Neural progenitor cell (in vitro differentiated cells): ENCODE measurements around the gene NTN3. TPM values are rescaled to one million over a fixed set of nuclear protein-coding genes. Genes with fewer than 3 reads are reported as not detected.

Source experiments
- DNase-seq: peaks from one replicate; pipeline ENCODE4 v3.0.0-alpha.2; 2016; ENCODE audit warnings: low spot score
- H2AFZ ChIP-seq: fragments of 200-600 bp; sonication (generic); replicated peaks from 2 replicates; pipeline ENCODE4 v1.6.1; 2016; ENCODE audit warnings: antibody characterized with exemption
- H3F3A ChIP-seq: fragments of 200-600 bp; sonication (generic); 2 replicates; pipeline ENCODE4 v1.6.1; 2016; ENCODE audit warnings: antibody characterized with exemption, low read depth
- H3K27ac ChIP-seq: fragments of 200-600 bp; sonication (generic); 2 replicates; pipeline ENCODE4 v1.5.1; 2016; ENCODE audit warnings: mild to moderate bottlenecking
- H3K27me3 ChIP-seq: fragments of 200-600 bp; sonication (generic); 2 replicates; pipeline ENCODE4 v1.6.1; 2016; ENCODE audit warnings: mild to moderate bottlenecking, moderate library complexity
- H3K36me3 ChIP-seq: fragments of 200-600 bp; sonication (generic); 2 replicates; pipeline ENCODE4 v1.5.1; 2016
- H3K4me1 ChIP-seq: fragments of 200-600 bp; sonication (generic); 2 replicates; pipeline ENCODE4 v1.6.1; 2016; ENCODE audit warnings: mixed run types
- H3K4me2 ChIP-seq: fragments of 200-600 bp; sonication (generic); 2 replicates; pipeline ENCODE4 v1.6.1; 2016
- H3K4me3 ChIP-seq: fragments of 200-600 bp; sonication (generic); 2 replicates; pipeline ENCODE4 v1.5.1; 2016
- H3K79me2 ChIP-seq: fragments of 200-600 bp; sonication (generic); 2 replicates; pipeline ENCODE4 v1.6.1; 2016; ENCODE audit warnings: low read depth
- H3K9ac ChIP-seq: fragments of 200-600 bp; sonication (generic); 2 replicates; pipeline ENCODE4 v1.6.1; 2016
- H3K9me3 ChIP-seq: fragments of 200-600 bp; sonication (generic); 2 replicates; pipeline ENCODE4 v1.5.1; 2016; ENCODE audit warnings: low read depth
- H4K20me1 ChIP-seq: fragments of 200-600 bp; sonication (generic); 2 replicates; pipeline ENCODE4 v1.6.1; 2016; ENCODE audit warnings: low read depth
- H3K27ac Mint-ChIP-seq: 3 replicates; pipeline ENCODE4 v1.8.0; 2021; ENCODE audit warnings: mixed read lengths
- H3K27me3 Mint-ChIP-seq: 2 replicates; pipeline ENCODE4 v1.8.0; 2022; ENCODE audit warnings: low read depth, mild to moderate bottlenecking, inconsistent platforms, moderate library complexity, mixed read lengths; ENCODE audit not compliant: insufficient read depth
- H3K36me3 Mint-ChIP-seq: 3 replicates; pipeline ENCODE4 v1.8.0; 2021; ENCODE audit warnings: mixed read lengths
- H3K4me1 Mint-ChIP-seq: 3 replicates; pipeline ENCODE4 v1.8.0; 2021; ENCODE audit warnings: mixed read lengths
- H3K4me3 Mint-ChIP-seq: 3 replicates; pipeline ENCODE4 v1.8.0; 2021; ENCODE audit warnings: mild to moderate bottlenecking, moderate library complexity, mixed read lengths
- H3K9me3 Mint-ChIP-seq: 3 replicates; pipeline ENCODE4 v1.8.0; 2020; ENCODE audit warnings: mixed read lengths
- EZH2 ChIP-seq: fragments of 200-600 bp; sonication (generic); IDR thresholded peaks from 2 replicates; pipeline ENCODE4 v1.6.1; 2017; ENCODE audit warnings: antibody characterized with exemption, mild to moderate bottlenecking, moderate library complexity
- EZH2phosphoT487 ChIP-seq: fragments of 200-600 bp; sonication (generic); IDR thresholded peaks from 2 replicates; pipeline ENCODE4 v1.6.1; 2017; ENCODE audit warnings: antibody characterized with exemption
- total RNA-seq: library from RNA; depleted of rRNA; stranded (reverse); fragments of >200 nt; gene quantifications from 2 replicates; pipeline ENCODE4 v1.2.3, GENCODE V29; 2015; ENCODE audit warnings: low replicate concordance
- TF ChIP-seq, protein P1 (sequence below): fragments of 200-600 bp; sonication (generic); IDR thresholded peaks from 2 replicates; pipeline ENCODE4 v1.5.1; 2017; ENCODE audit warnings: antibody characterized with exemption, mild to moderate bottlenecking

NTN3 gene
- total RNA-seq, 1 donor from 2014 or later = 3.6 TPM

DNA sequence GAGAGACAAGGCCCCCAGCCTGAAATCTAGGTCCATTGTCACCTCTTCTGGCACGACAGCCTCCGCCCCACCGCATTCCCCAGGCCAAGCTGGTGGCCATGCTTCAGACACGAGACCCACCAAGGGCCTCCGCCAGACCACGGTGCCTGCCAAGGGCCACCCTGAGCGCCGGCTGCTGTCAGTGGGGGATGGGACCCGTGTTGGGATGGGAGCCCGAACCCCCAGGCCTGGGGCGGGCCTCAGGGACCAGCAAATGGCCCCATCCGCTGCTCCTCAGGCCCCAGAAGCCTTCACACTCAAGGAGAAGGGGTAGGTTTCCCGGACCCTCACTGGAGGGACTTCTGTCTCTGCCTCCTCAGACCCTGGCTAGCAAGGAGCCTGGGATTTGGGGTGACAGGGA is 10.2 kb upstream of the NTN3 start:
- Histone ChIP-seq H3K4me2 (peak overlapping the region; percentile 97), H3K27me3 (no peaks in the 10 kb centered on the region), H2AFZ (no peak overlapping the region), H3K4me1 (peaks cover 14% of the 10 kb centered on the region), H3K9ac (peak overlapping the region; percentile 45), H3F3A (peaks cover 54% of the 10 kb centered on the region), H3K9me3 (no peaks in the 10 kb centered on the region), H4K20me1 (peaks cover 25% of the 10 kb centered on the region), H3K4me3 (peak overlapping the region; percentile 79), H3K36me3 (no peaks in the 10 kb centered on the region), H3K79me2 (peaks cover 15% of the 10 kb centered on the region), H3K27ac (no peak overlapping the region)
- H3K27ac Mint-ChIP-seq = no peak overlapping the region
- H3K9me3 Mint-ChIP-seq = peaks cover 2% of the 10 kb centered on the region
- peaks cover 4% of the 10 kb centered on the region for H3K27me3 Mint-ChIP-seq
- no peak for DNase-seq
- peaks cover 7% of the 10 kb centered on the region for H3K4me1 Mint-ChIP-seq
- H3K36me3 Mint-ChIP-seq = peaks cover 5% of the 10 kb centered on the region
- peak overlapping the region; percentile 83 for H3K4me3 Mint-ChIP-seq
- no peak for TF ChIP-seq EZH2
- TF ChIP-seq, protein P1, sequence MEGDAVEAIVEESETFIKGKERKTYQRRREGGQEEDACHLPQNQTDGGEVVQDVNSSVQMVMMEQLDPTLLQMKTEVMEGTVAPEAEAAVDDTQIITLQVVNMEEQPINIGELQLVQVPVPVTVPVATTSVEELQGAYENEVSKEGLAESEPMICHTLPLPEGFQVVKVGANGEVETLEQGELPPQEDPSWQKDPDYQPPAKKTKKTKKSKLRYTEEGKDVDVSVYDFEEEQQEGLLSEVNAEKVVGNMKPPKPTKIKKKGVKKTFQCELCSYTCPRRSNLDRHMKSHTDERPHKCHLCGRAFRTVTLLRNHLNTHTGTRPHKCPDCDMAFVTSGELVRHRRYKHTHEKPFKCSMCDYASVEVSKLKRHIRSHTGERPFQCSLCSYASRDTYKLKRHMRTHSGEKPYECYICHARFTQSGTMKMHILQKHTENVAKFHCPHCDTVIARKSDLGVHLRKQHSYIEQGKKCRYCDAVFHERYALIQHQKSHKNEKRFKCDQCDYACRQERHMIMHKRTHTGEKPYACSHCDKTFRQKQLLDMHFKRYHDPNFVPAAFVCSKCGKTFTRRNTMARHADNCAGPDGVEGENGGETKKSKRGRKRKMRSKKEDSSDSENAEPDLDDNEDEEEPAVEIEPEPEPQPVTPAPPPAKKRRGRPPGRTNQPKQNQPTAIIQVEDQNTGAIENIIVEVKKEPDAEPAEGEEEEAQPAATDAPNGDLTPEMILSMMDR = no peak

DNA sequence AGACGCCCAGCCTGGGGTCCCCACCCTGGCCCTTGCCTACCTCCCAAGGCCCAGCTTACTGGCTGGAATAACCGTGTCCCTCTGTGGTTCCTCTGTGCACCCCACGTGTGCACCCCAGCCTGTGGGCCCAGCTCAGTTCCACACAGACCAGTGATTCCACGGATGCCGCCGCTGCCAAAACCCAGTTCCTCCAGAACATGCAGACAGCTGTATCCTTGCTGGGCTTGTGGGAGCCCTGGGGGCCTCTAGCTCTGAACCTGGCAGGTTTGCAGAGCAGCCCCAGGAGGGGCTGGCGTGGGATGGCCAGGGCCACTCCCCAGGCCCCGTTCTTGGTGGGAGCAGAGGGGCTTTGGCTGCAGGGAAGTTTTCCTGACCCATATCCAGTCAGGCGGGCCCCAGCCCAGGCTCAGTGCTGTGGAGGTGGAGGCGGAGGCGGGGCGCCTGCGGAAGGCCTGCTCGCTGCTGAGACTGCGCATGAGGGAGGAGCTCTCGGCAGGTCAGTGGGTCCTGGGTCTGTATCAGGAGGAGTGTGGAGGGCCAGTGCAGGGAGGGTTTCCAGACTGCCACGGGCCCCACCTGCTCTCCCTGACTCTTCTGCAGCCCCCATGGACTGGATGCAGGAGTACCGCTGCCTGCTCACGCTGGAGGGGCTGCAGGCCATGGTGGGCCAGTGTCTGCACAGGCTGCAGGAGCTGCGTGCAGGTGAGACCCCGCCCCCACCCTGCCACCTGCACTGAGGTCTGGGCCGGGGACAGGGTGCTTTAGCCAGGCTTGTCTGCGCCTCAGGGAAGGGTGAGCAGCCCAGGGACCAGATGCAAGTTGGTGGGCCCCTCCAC is 8.8 kb upstream of the NTN3 start:
- Histone ChIP-seq H4K20me1 (peaks cover 29% of the 10 kb centered on the region), H2AFZ (no peak overlapping the region), H3K4me3 (no peak overlapping the region), H3K27me3 (no peaks in the 10 kb centered on the region), H3F3A (peaks cover 58% of the 10 kb centered on the region), H3K36me3 (no peaks in the 10 kb centered on the region), H3K79me2 (peaks cover 15% of the 10 kb centered on the region), H3K9me3 (no peaks in the 10 kb centered on the region), H3K9ac (no peak overlapping the region), H3K27ac (no peak overlapping the region), H3K4me1 (peaks cover 14% of the 10 kb centered on the region), H3K4me2 (no peak overlapping the region)
- no peak overlapping the region for H3K27ac Mint-ChIP-seq
- no peak for TF ChIP-seq EZH2phosphoT487
- no peak for TF ChIP-seq EZH2
- TF ChIP-seq, protein P1 = no peak
- peaks cover 5% of the 10 kb centered on the region for H3K36me3 Mint-ChIP-seq
- H3K9me3 Mint-ChIP-seq = peaks cover 2% of the 10 kb centered on the region
- no peak overlapping the region for H3K4me3 Mint-ChIP-seq
- no peak for DNase-seq
- H3K27me3 Mint-ChIP-seq = peaks cover 7% of the 10 kb centered on the region
- H3K4me1 Mint-ChIP-seq = peaks cover 7% of the 10 kb centered on the region

DNA sequence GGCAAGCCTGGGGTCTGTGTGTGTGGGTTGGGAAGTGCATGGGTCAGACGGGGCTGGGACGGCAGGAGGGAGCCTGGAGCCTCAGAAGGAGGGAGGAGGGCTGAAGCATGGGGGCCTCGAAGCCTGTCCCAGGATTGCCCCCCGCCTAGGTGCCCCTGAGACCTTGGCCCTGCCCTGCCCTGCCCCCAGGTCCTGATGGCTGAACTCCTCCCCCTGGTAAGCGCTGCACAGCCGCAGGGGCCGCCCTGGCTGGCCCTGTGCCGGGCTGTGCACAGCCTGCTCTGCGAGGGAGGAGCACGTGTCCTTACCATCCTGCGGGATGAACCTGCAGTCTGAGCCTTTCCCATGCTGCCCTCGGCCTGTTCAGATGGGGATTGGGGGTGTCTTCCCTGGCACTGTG is 6.8 kb upstream of the NTN3 start:
- Histone ChIP-seq H2AFZ (no peak overlapping the region), H3K27ac (no peak overlapping the region), H3K4me3 (no peak overlapping the region), H3K9me3 (no peaks in the 10 kb centered on the region), H3K27me3 (no peaks in the 10 kb centered on the region), H3K36me3 (no peaks in the 10 kb centered on the region), H3F3A (peaks cover 53% of the 10 kb centered on the region), H3K9ac (no peak overlapping the region), H3K4me1 (peaks cover 22% of the 10 kb centered on the region), H3K4me2 (no peak overlapping the region), H4K20me1 (peaks cover 22% of the 10 kb centered on the region), H3K79me2 (peaks cover 15% of the 10 kb centered on the region)
- Mint-ChIP-seq H3K4me3 (no peak overlapping the region), H3K9me3 (peaks cover 2% of the 10 kb centered on the region), H3K27ac (no peak overlapping the region), H3K4me1 (peaks cover 8% of the 10 kb centered on the region), H3K27me3 (peaks cover 7% of the 10 kb centered on the region), H3K36me3 (peaks cover 3% of the 10 kb centered on the region)
- TF ChIP-seq EZH2 (no peak), EZH2phosphoT487 (no peak)
- TF ChIP-seq, protein P1 = no peak
- DNase-seq = no peak
